ENCODE results near the gene EXOC8. TPM values are rescaled to one million over a fixed set of nuclear protein-coding genes. Genes with fewer than 3 reads are reported as not detected.
A peak's percentile ranks its signal among the peaks of the same experiment; 100 is the strongest.

EXOC8 gene
- total and polyA plus RNA-seq, 2 donors (not counting 1 experiment from before 2014, with no cell fraction given) = 10.0 to 32.6 TPM

DNA sequence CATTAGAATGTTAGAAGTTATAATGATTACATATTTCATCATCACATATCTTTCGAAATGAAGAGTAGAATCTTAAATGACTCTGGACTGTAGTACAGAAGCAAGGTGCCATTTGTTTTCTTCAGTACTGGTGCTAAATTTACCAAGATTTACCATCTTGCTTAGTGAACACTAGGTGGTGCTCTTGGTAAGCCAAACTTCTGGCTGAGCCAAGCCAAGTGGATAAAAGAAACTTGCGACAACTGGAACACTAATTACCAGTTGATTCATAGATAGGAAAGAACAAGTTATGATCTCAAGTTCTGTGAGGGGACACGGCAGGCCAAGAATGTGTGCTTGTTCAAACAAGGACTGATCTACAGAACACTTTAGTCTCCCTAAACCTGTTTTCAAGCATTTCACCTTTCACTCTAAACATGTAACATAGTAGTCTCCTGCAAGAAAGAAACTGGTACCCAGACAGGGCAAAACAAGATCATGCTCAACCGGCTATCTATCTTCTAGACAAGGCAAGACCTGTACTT, 20.2 kb upstream of the EXOC8 start:
- intact Hi-C loops (cut with micrococcal nuclease) = loop anchor here (1.0 to 5.0 kb wide), 6 partner anchors 20 to 509 kb away; partner anchors contain the start of genes EGLN1 and SPRTN
- H3K27ac ChIP-seq (ENCODE audit: low read length in 2 of 2) = no peak overlapping the region
- peak; percentile 83 for ATAC-seq (ENCODE audit: low read depth)
- H3K36me3 ChIP-seq (replicated peaks in 1 of 2; ENCODE audit: control extremely low read depth in 1 of 2, control insufficient read depth in 1 of 2, extremely low read depth in 1 of 2, insufficient read depth in 2 of 2, low read length in 1 of 2) = peaks cover 2 to 4% of the 10 kb centered on the region in 2 experiments
- DNase-seq = peak; percentile 71
- peak overlapping the region; percentile 21 for H3K4me2 ChIP-seq (replicated peaks; ENCODE audit: low read depth, low read length, poor library complexity, severe bottlenecking)
- no peaks in the 10 kb centered on the region for H3K79me2 ChIP-seq (ENCODE audit: control insufficient read depth, insufficient read depth, low read length)
- H4K20me1 ChIP-seq (ENCODE audit: control insufficient read depth, insufficient read depth, low read length, poor library complexity, severe bottlenecking) = no peaks in the 10 kb centered on the region
- no peaks in the 10 kb centered on the region for H3K27me3 Mint-ChIP-seq
- H3K27ac Mint-ChIP-seq = peak overlapping the region; percentile 32
- CTCF ChIA-PET = interaction anchor here (0.7 to 3.6 kb wide), 28 partner anchors 9 to 399 kb away, joined by 3 to 45 read pairs (median 4); partner anchors contain the start of genes EXOC8, SPRTN and TSNAX
- TF ChIP-seq EZH2 (IDR thresholded peaks at IDR 0.05; ENCODE audit: borderline replicate concordance, insufficient read depth, low read depth, low read length, poor library complexity, severe bottlenecking) = no peak
- TF ChIP-seq, protein P1, sequence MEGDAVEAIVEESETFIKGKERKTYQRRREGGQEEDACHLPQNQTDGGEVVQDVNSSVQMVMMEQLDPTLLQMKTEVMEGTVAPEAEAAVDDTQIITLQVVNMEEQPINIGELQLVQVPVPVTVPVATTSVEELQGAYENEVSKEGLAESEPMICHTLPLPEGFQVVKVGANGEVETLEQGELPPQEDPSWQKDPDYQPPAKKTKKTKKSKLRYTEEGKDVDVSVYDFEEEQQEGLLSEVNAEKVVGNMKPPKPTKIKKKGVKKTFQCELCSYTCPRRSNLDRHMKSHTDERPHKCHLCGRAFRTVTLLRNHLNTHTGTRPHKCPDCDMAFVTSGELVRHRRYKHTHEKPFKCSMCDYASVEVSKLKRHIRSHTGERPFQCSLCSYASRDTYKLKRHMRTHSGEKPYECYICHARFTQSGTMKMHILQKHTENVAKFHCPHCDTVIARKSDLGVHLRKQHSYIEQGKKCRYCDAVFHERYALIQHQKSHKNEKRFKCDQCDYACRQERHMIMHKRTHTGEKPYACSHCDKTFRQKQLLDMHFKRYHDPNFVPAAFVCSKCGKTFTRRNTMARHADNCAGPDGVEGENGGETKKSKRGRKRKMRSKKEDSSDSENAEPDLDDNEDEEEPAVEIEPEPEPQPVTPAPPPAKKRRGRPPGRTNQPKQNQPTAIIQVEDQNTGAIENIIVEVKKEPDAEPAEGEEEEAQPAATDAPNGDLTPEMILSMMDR (IDR thresholded peaks at IDR 0.05) = peak; percentile 88
- H3K4me3 ChIP-seq (ENCODE audit: control extremely low read depth in 1 of 5, extremely low read depth in 1 of 5, insufficient read depth in 1 of 5, low read depth in 2 of 5, low read length in 4 of 5) = no peak overlapping the region
- 30% methylated on average over 2 of the region's 4 CpGs for WGBS (ENCODE audit: insufficient coverage)
- no peak overlapping the region for H3K4me3 Mint-ChIP-seq
- H3K9me3 Mint-ChIP-seq (ENCODE audit: insufficient read depth) = no peaks in the 10 kb centered on the region
- POLR2A ChIA-PET = interaction anchor here (0.7 to 1.2 kb wide), 2 partner anchors 167 to 264 kb away, joined by 3 read pairs; no protein-coding TSS in a partner anchor
- H3K27me3 ChIP-seq (replicated peaks in 1 of 4; ENCODE audit: control extremely low read depth in 1 of 4, control insufficient read depth in 3 of 4, insufficient read depth in 4 of 4, low read length in 3 of 4) = no peaks in the 10 kb centered on the region
- peak overlapping the region; percentile 9 for H2AFZ ChIP-seq (ENCODE audit: insufficient read depth, low read depth, low read length, poor library complexity, severe bottlenecking)
- H3K9me3 ChIP-seq (ENCODE audit: control extremely low read depth in 1 of 3, control insufficient read depth in 2 of 3, insufficient read depth in 1 of 3, low read length in 2 of 3) = no peaks in the 10 kb centered on the region
- H3K4me1 ChIP-seq (ENCODE audit: control insufficient read depth in 2 of 2, insufficient read depth in 2 of 2, low read length in 2 of 2) = peaks cover 0 to 3% of the 10 kb centered on the region in 2 donors
- no peak overlapping the region for H3K9ac ChIP-seq (ENCODE audit: low read length)
- peaks cover 8% of the 10 kb centered on the region for H3K4me1 Mint-ChIP-seq

DNA sequence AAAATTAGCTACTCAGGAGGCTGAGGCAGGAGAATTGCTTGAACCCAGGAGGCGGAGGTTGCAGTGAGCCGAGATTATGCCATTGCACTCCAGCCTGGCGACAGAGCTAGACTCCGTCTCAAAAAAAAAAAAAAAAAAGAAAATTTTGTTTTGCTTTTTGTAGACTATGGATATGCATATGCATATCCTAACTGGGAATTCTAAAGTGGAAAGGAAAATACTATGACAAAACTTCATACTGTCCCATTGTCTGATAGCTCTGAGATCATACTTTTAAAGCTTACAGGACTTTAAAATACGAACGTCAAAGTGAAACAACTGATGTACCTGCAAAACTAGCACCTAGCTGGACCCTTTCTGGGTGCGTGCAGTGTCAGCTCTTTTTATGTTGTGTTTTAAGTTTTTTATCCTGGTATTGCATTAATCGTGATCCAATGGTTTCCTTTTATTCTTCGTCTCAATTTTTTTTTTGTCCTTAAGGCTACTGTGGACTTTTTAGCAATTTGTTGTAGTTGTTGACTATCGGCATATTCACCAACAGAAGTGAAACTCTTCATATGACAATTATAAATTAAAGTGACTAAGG, 19.6 kb upstream of the EXOC8 start:
- Mint-ChIP-seq H3K27me3 (no peaks in the 10 kb centered on the region), H3K27ac (no peak overlapping the region), H3K4me1 (peaks cover 8% of the 10 kb centered on the region), H3K4me3 (no peak overlapping the region), H3K9me3 (ENCODE audit: insufficient read depth) (no peaks in the 10 kb centered on the region)
- Histone ChIP-seq H3K9ac (ENCODE audit: low read length) (no peak overlapping the region), H3K4me2 (replicated peaks; ENCODE audit: low read depth, low read length, poor library complexity, severe bottlenecking) (peak overlapping the region; percentile 21), H3K4me1 (ENCODE audit: control insufficient read depth in 2 of 2, insufficient read depth in 2 of 2, low read length in 2 of 2) (peaks cover 0 to 3% of the 10 kb centered on the region in 2 donors), H3K9me3 (ENCODE audit: control extremely low read depth in 1 of 3, control insufficient read depth in 2 of 3, insufficient read depth in 1 of 3, low read length in 2 of 3) (no peaks in the 10 kb centered on the region), H3K79me2 (ENCODE audit: control insufficient read depth, insufficient read depth, low read length) (no peaks in the 10 kb centered on the region), H3K36me3 (replicated peaks in 1 of 2; ENCODE audit: control extremely low read depth in 1 of 2, control insufficient read depth in 1 of 2, extremely low read depth in 1 of 2, insufficient read depth in 2 of 2, low read length in 1 of 2) (peaks cover 2 to 10% of the 10 kb centered on the region in 2 experiments), H3K4me3 (ENCODE audit: control extremely low read depth in 1 of 5, extremely low read depth in 1 of 5, insufficient read depth in 1 of 5, low read depth in 2 of 5, low read length in 4 of 5) (no peak overlapping the region), H3K27ac (ENCODE audit: low read length in 2 of 2) (no peak overlapping the region), H2AFZ (ENCODE audit: insufficient read depth, low read depth, low read length, poor library complexity, severe bottlenecking) (no peak overlapping the region), H4K20me1 (ENCODE audit: control insufficient read depth, insufficient read depth, low read length, poor library complexity, severe bottlenecking) (no peaks in the 10 kb centered on the region), H3K27me3 (replicated peaks in 1 of 4; ENCODE audit: control extremely low read depth in 1 of 4, control insufficient read depth in 3 of 4, insufficient read depth in 4 of 4, low read length in 3 of 4) (no peaks in the 10 kb centered on the region)
- DNase-seq (no peak), ATAC-seq (ENCODE audit: low read depth) (no peak)
- no peak for TF ChIP-seq EZH2 (IDR thresholded peaks at IDR 0.05; ENCODE audit: borderline replicate concordance, insufficient read depth, low read depth, low read length, poor library complexity, severe bottlenecking)
- TF ChIP-seq, protein P1 (IDR thresholded peaks at IDR 0.05) = no peak
- intact Hi-C loops (cut with micrococcal nuclease) = loop anchor here (1.0 to 5.0 kb wide), 6 partner anchors 19 to 510 kb away; partner anchors contain the start of genes EGLN1 and SPRTN
- ChIA-PET POLR2A (interaction anchor here (1.2 kb wide), 1 partner anchor 264 kb away, joined by 3 read pairs; no protein-coding TSS in a partner anchor), CTCF (interaction anchor here (0.6 to 3.5 kb wide), 28 partner anchors 8 to 1885 kb away, joined by 3 to 45 read pairs (median 4); partner anchors contain the start of genes SPRTN and TSNAX)
- WGBS (ENCODE audit: insufficient coverage) = 100% methylated on average over 4 of the region's 10 CpGs

Measured in B cell (primary cell).